OCI-LY7 (cell line): ENCODE results near the gene SKIL. TPM values are rescaled to one million over a fixed set of nuclear protein-coding genes. Genes with fewer than 3 reads are reported as not detected.

Experiments used
- BruUV-seq: library from RNA; stranded (reverse); fragments of 400-500 nt; replicated peaks from 2 replicates; lab custom pipeline; 2021; lab: Mats Ljungman, UMichigan
- CTCF ChIA-PET: fragments of 300-600 bp; sonication (Branson Sonifier 250); formaldehyde crosslinking; loops from one replicate; lab custom pipeline; 2022; ENCODE audit warnings: antibody characterized with exemption; ENCODE audit not compliant: unreplicated experiment; lab: Charles Lee
- POLR2A ChIA-PET: fragments of 300-600 bp; sonication (Branson Sonifier 250); formaldehyde crosslinking; loops from one replicate; lab custom pipeline; 2022; ENCODE audit warnings: antibody characterized with exemption; lab: Charles Lee
- DNase-seq: peaks from one replicate; pipeline ENCODE4 v3.0.0-alpha.2; 2015; ENCODE audit warnings: low spot score
- H2AFZ ChIP-seq: fragments of 200-600 bp; sonication (generic), shearing (Covaris generic); 2 replicates; pipeline ENCODE4 v1.6.1; 2014; ENCODE audit warnings: mild to moderate bottlenecking, antibody characterized with exemption, low read length, moderate library complexity
- H3K27ac ChIP-seq: fragments of 200-600 bp; sonication (generic); 2 replicates; pipeline ENCODE4 v1.5.1; 2014; ENCODE audit warnings: mixed run types, low read depth, mild to moderate bottlenecking, moderate library complexity, low read length, inconsistent platforms; ENCODE audit not compliant: poor library complexity, severe bottlenecking
- H3K36me3 ChIP-seq: fragments of 200-600 bp; sonication (generic); 2 replicates; pipeline ENCODE4 v1.6.1; 2014; ENCODE audit warnings: mild to moderate bottlenecking, antibody characterized with exemption, low read length, moderate library complexity, mixed read lengths; ENCODE audit not compliant: insufficient read depth
- H3K4me1 ChIP-seq: fragments of 200-600 bp; sonication (generic); 2 replicates; pipeline ENCODE4 v1.5.1; 2014; ENCODE audit warnings: mild to moderate bottlenecking, low read length; ENCODE audit not compliant: insufficient read depth, poor library complexity, severe bottlenecking
- H3K4me2 ChIP-seq: fragments of 200-600 bp; sonication (generic); 2 replicates; pipeline ENCODE4 v1.6.1; 2014; ENCODE audit warnings: mild to moderate bottlenecking, low read length
- H3K4me3 ChIP-seq: fragments of 200-600 bp; sonication (generic); 2 replicates; pipeline ENCODE4 v1.5.1; 2014; ENCODE audit warnings: mild to moderate bottlenecking, low read depth, low read length; ENCODE audit not compliant: poor library complexity, severe bottlenecking
- H3K79me2 ChIP-seq: fragments of 200-600 bp; sonication (generic); 2 replicates; pipeline ENCODE4 v1.6.1; 2016; ENCODE audit warnings: low read depth, mild to moderate bottlenecking, low read length, moderate library complexity, mixed read lengths; ENCODE audit not compliant: insufficient read depth
- H3K9me2 ChIP-seq: fragments of 200-600 bp; sonication (generic); 2 replicates; pipeline ENCODE4 v1.6.1; 2016; ENCODE audit warnings: mild to moderate bottlenecking, low read length, mixed read lengths; ENCODE audit not compliant: insufficient read depth
- H3K9me3 ChIP-seq: fragments of 200-600 bp; sonication (generic); 2 replicates; pipeline ENCODE4 v1.6.1; 2014; ENCODE audit warnings: mild to moderate bottlenecking, mixed run types, low read length, mixed read lengths
- H4K20me1 ChIP-seq: fragments of 200-600 bp; sonication (generic); 2 replicates; pipeline ENCODE4 v1.6.1; 2014; ENCODE audit warnings: mild to moderate bottlenecking, antibody characterized with exemption, low read length, moderate library complexity, mixed read lengths; ENCODE audit not compliant: insufficient read depth
- EZH2phosphoT487 ChIP-seq: fragments of 200-600 bp; sonication (generic); IDR thresholded peaks from 2 replicates; pipeline ENCODE4 v1.6.1; 2018; ENCODE audit warnings: low read depth, borderline replicate concordance, mild to moderate bottlenecking, mixed run types, antibody characterized with exemption, low read length, moderate library complexity, mixed read lengths
- intact Hi-C: fragments of 100-400 bp; cut with micrococcal nuclease; formaldehyde crosslinking; loops from one replicate; pipeline ENCODE4 v1.10.0; 2022; ENCODE audit not compliant: unreplicated experiment
- total RNA-seq, 2 experiments: library from RNA; depleted of rRNA in 1 of 2; stranded (reverse); fragments of >200 nt in 1 of 2; shearing (Covaris generic) in 1 of 2; gene quantifications; 2 replicates each; pipeline ENCODE4 v1.2.3, GENCODE V29; 2014 to 2022
- TF ChIP-seq, protein P1 (sequence below): fragments of 200-600 bp; sonication (generic); conservative IDR thresholded peaks from 2 replicates; pipeline ENCODE4 v1.5.1; 2014; ENCODE audit warnings: mild to moderate bottlenecking, antibody characterized with exemption, low read length, moderate library complexity, mixed read lengths

The SKIL gene
- total RNA-seq, 2 experiments from 2014 or later: 60.9 to 86.3 TPM

- intact Hi-C loops: no loop called here
- no peaks in the 10 kb centered on the region for H3K79me2 ChIP-seq
- TF ChIP-seq, protein P1, sequence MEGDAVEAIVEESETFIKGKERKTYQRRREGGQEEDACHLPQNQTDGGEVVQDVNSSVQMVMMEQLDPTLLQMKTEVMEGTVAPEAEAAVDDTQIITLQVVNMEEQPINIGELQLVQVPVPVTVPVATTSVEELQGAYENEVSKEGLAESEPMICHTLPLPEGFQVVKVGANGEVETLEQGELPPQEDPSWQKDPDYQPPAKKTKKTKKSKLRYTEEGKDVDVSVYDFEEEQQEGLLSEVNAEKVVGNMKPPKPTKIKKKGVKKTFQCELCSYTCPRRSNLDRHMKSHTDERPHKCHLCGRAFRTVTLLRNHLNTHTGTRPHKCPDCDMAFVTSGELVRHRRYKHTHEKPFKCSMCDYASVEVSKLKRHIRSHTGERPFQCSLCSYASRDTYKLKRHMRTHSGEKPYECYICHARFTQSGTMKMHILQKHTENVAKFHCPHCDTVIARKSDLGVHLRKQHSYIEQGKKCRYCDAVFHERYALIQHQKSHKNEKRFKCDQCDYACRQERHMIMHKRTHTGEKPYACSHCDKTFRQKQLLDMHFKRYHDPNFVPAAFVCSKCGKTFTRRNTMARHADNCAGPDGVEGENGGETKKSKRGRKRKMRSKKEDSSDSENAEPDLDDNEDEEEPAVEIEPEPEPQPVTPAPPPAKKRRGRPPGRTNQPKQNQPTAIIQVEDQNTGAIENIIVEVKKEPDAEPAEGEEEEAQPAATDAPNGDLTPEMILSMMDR: no peak
- no peak for TF ChIP-seq EZH2phosphoT487
- H2AFZ ChIP-seq: peak overlapping the region; percentile 63
- ChIA-PET CTCF (no interaction called here), POLR2A (interaction anchor here (0.6 to 1.2 kb wide), 9 partner anchors 11 to 509 kb away, joined by 3 to 7 read pairs (median 4); no protein-coding TSS in a partner anchor)
- H3K36me3 ChIP-seq: no peaks in the 10 kb centered on the region
- no peak for DNase-seq
- no peak overlapping the region for H3K4me2 ChIP-seq
- no peak overlapping the region for H3K4me3 ChIP-seq
- H3K9me3 ChIP-seq: no peaks in the 10 kb centered on the region
- no peak overlapping the region for H3K27ac ChIP-seq
- no TSS peak for BruUV-seq
- H3K9me2 ChIP-seq: no peaks in the 10 kb centered on the region
- H4K20me1 ChIP-seq: no peaks in the 10 kb centered on the region
- no peaks in the 10 kb centered on the region for H3K4me1 ChIP-seq
Measured at GRCh38 chr3:170317954-170318353, 39.6 kb upstream of the SKIL start.

GRCh38 chr3:170320461-170321121 is 36.9 kb upstream of the SKIL start:
- CTCF ChIA-PET: no interaction called here
- Histone ChIP-seq H3K79me2 (no peaks in the 10 kb centered on the region), H3K27ac (no peak overlapping the region), H4K20me1 (no peaks in the 10 kb centered on the region), H3K9me3 (no peaks in the 10 kb centered on the region), H3K36me3 (no peaks in the 10 kb centered on the region), H3K9me2 (no peaks in the 10 kb centered on the region), H2AFZ (no peak overlapping the region), H3K4me3 (no peak overlapping the region), H3K4me2 (no peak overlapping the region), H3K4me1 (no peaks in the 10 kb centered on the region)
- TF ChIP-seq, protein P1: no peak
- no peak for TF ChIP-seq EZH2phosphoT487
- intact Hi-C loops: no loop called here
- BruUV-seq: no TSS peak
- POLR2A ChIA-PET: interaction anchor here (0.6 kb wide), 1 partner anchor 70 kb away, joined by 3 read pairs; no protein-coding TSS in a partner anchor
- no peak for DNase-seq
